Breast epithelium (tissue), 4 donors: Measurements from ENCODE around the gene ANGEL1. TPM values are rescaled to one million over a fixed set of nuclear protein-coding genes. Genes with fewer than 3 reads are reported as not detected.
A peak's percentile ranks its signal among the peaks of the same experiment; 100 is the strongest.

Source experiments
- DNase-seq, 2 donors: peaks; one replicate each; pipeline ENCODE4 v3.0.0-alpha.2; 2019; ENCODE audit warnings: low spot score in 2 of 2
- H3K27ac ChIP-seq, 2 donors: fragments of 200-600 bp; sonication (generic) in 1 of 2; one replicate each; pipeline ENCODE4 v1.5.1; 2016 to 2019; ENCODE audit warnings: mild to moderate bottlenecking in 1 of 2
- H3K27me3 ChIP-seq, 2 donors: fragments of 200-600 bp; sonication (generic) in 1 of 2; one replicate each; pipeline versions ENCODE4 v1.5.1 to v1.6.0; 2017 to 2019; ENCODE audit warnings: control low read depth in 1 of 2, mild to moderate bottlenecking in 1 of 2
- H3K36me3 ChIP-seq: fragments of 200-600 bp; one replicate; pipeline ENCODE4 v1.5.1; 2019
- H3K4me1 ChIP-seq, 2 donors: fragments of 200-600 bp; sonication (generic); one replicate each; pipeline ENCODE4 v1.5.1; 2016 to 2019; ENCODE audit warnings: control low read depth in 1 of 2
- H3K4me3 ChIP-seq, 3 donors: fragments of 200-600 bp; sonication (generic); 1 replicate in 2 of 3; 2 replicates in 1 of 3; pipeline ENCODE4 v1.5.1; 2016 to 2019; ENCODE audit warnings: mild to moderate bottlenecking in 3 of 3, moderate library complexity in 2 of 3
- H3K9me3 ChIP-seq, 2 donors: fragments of 200-600 bp; sonication (generic) in 1 of 2; one replicate each; pipeline ENCODE4 v1.5.1; 2016 to 2019; ENCODE audit warnings: control low read depth in 1 of 2
- CTCF ChIP-seq, 3 donors: fragments of 450-650 bp; IDR thresholded peaks; one replicate each; pipeline ENCODE4 v1.5.1; 2016 to 2017; ENCODE audit warnings: antibody characterized with exemption in 3 of 3, mild to moderate bottlenecking in 3 of 3, moderate library complexity in 3 of 3
- POLR2A ChIP-seq: fragments of 450-650 bp; IDR thresholded peaks from one replicate; pipeline ENCODE4 v1.6.1; 2016; ENCODE audit warnings: antibody characterized with exemption, mild to moderate bottlenecking, moderate library complexity
- POLR2AphosphoS5 ChIP-seq, 3 donors: sonication (generic); formaldehyde crosslinking; IDR thresholded peaks; one replicate each; pipeline ENCODE4 v1.6.1; 2017; ENCODE audit warnings: antibody characterized with exemption in 3 of 3
- intact Hi-C: fragments of 100-400 bp; cut with DNase I; formaldehyde crosslinking; loops from one replicate; pipeline ENCODE4 v1.15.1; 2023; ENCODE audit warnings: low total_unique reads
- total RNA-seq, 3 donors: library from RNA; depleted of rRNA; stranded (reverse); fragments of >200 nt; gene quantifications; one replicate each; pipeline ENCODE4 v1.1.0, GENCODE V29; 2016

The ANGEL1 gene
- total RNA-seq, 3 donors from 2014 or later, result 18.6 to 30.5 (median 24.7) TPM

- intact Hi-C loops, result no loop called here
- DNase-seq, result peak in 1 of 2 donors; percentile 12
- Histone ChIP-seq H3K4me1 (peaks cover 0 to 6% of the 10 kb centered on the region in 2 donors), H3K4me3 (no peak overlapping the region), H3K36me3 (no peaks in the 10 kb centered on the region), H3K9me3 (no peaks in the 10 kb centered on the region), H3K27me3 (no peaks in the 10 kb centered on the region), H3K27ac (peak overlapping the region in 1 of 2 donors; percentile 90)
- no peak for TF ChIP-seq CTCF (IDR thresholded peaks at IDR 0.05)
- TF ChIP-seq POLR2AphosphoS5 (IDR thresholded peaks at IDR 0.05), result no peak
- no peak for TF ChIP-seq POLR2A
Measured at GRCh38 chr14:76773956-76774820, 38.5 kb downstream of the ANGEL1 start.

GRCh38 chr14:76773188-76773885, 39.3 kb downstream of the ANGEL1 start:
- TF ChIP-seq POLR2AphosphoS5 (IDR thresholded peaks at IDR 0.05) (no peak), CTCF (IDR thresholded peaks at IDR 0.05) (no peak), POLR2A (no peak)
- peaks cover 0 to 6% of the 10 kb centered on the region in 2 donors for H3K4me1 ChIP-seq
- DNase-seq, result peak in 1 of 2 donors; percentile 49
- H3K4me3 ChIP-seq, result peak overlapping the region in 1 of 3 donors; percentile 45
- H3K27me3 ChIP-seq, result no peaks in the 10 kb centered on the region
- H3K27ac ChIP-seq, result peak overlapping the region; percentile 61 to 90
- no peaks in the 10 kb centered on the region for H3K9me3 ChIP-seq
- intact Hi-C loops, result no loop called here
- H3K36me3 ChIP-seq, result no peaks in the 10 kb centered on the region

- Histone ChIP-seq H3K36me3 (no peaks in the 10 kb centered on the region), H3K27ac (peak overlapping the region; percentile 61 to 90), H3K4me1 (peaks cover 0 to 6% of the 10 kb centered on the region in 2 donors), H3K4me3 (peak overlapping the region in 1 of 3 donors; percentile 45), H3K27me3 (no peaks in the 10 kb centered on the region), H3K9me3 (no peaks in the 10 kb centered on the region)
- TF ChIP-seq CTCF (IDR thresholded peaks at IDR 0.05) (no peak), POLR2A (no peak), POLR2AphosphoS5 (IDR thresholded peaks at IDR 0.05) (no peak)
- intact Hi-C loops, result no loop called here
- DNase-seq, result peak in 1 of 2 donors; percentile 18
Measured at GRCh38 chr14:76772300-76773187, 40.1 kb downstream of the ANGEL1 start.

GRCh38 chr14:76771437-76771980, 41.2 kb downstream of the ANGEL1 start:
- no peak overlapping the region for H3K4me3 ChIP-seq
- no peaks in the 10 kb centered on the region for H3K27me3 ChIP-seq
- peak in 1 of 2 donors; percentile 7 for DNase-seq
- intact Hi-C loops, result no loop called here
- H3K36me3 ChIP-seq, result no peaks in the 10 kb centered on the region
- TF ChIP-seq POLR2AphosphoS5 (IDR thresholded peaks at IDR 0.05), result no peak
- no peaks in the 10 kb centered on the region for H3K9me3 ChIP-seq
- H3K4me1 ChIP-seq, result peaks cover 0 to 6% of the 10 kb centered on the region in 2 donors
- no peak overlapping the region for H3K27ac ChIP-seq
